ENCODE measurements around the gene C20orf204.

C20orf204 gene

DNA sequence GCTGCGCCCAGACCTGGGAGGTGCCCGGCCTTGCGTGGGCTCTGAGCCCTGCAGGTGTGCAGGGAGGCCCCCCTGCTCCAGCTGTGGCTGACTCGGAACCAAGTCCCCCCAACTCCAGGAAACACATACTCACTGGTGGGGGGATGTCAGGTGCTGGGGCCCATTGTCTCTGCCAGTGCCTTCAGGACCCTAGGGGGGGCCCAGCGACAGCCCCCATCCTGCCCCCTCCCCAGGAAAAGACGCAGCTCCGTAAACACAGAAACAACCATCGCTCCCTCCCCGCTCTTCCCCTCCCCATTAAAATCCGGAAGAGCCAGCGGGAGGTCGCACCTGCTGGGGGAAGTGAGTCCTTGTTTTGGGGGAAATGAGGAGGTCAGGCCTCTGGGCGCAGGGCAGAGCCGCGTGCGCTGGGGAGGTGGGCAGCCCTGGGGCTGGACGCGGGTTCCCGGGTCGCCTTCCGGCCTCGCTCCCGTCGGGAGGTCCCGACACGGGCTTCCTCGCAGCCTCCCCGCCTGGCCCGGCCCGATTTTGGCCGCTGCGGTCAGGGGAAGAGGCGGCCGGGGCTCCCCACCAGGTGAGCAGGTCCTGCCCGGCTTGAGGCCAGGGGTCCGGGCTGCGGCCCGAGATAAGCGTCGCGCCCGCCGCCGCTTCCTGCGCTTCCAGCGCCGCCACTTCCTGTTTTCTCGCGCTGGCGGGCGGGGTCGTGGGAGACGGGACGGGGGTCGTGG, 6.2 kb downstream of the C20orf204 start:
- FAIRE-seq, result no peak

DNA sequence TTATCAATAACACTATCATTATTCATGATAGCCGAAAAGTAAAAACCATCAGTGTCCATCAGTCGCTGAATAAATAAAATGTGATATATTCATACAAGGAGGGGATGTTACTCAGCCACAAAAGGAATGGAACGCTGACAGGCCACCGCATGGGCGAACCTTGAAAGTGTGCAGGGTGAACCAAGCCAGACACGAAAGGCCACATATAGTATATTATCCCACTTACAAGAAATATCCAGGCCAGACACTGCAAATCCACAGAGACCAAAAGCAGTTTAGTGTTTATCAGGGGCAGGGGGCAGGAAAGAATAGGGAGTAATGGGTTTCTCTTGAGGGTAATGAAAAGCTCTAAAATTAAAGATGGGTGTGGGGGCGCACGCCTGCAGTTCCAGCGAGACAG, 7.8 kb downstream of the C20orf204 start:
- no peak for FAIRE-seq

GRCh38 chr20:64044484-64045247, 8.7 kb downstream of the C20orf204 start:
- no peak for FAIRE-seq

- FAIRE-seq, result no peak
Measured at GRCh38 chr20:64045346-64046011, 9.5 kb downstream of the C20orf204 start.

DNA sequence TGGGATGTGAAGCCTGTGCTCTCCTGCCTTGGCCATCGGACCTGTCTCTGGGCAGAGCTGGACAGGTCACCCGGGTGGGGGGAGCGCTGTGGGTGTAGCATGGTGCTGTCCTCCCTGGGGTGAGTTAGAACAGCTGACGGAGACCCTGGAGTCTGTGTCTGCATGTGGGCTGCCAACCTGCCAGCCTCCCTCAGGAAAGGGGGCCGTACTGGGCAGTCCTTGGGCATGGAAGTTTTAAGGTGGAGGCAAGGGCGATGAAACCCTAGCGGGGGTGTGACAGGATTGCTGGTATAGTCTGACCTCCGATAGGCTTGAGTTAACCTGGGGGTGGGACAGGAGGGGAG, 11.0 kb downstream of the C20orf204 start:
- FAIRE-seq, result no peak

DNA sequence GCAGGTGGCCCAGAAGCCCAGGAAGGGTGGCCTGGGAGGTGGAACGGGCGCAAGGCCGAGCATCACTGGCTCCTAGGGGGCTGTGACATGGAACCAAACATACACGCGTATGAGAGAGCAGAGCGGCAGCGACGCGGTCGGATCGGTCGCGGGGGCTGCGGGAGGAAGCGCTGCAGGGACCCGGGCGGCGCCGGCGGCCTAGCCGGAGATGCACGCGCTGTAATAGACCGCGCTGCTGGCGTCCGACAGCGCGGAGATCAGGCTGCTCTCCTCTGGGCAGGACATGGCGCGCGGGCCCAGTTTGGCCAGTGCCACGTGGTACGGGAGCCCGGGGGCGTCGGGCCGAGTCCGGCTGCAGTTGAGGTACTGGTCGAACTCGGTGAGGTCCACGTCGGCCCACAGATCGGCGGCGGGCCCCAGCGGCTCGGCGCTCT, 12.0 kb downstream of the C20orf204 start:
- FAIRE-seq, result no peak

GRCh38 chr20:64048402-64049044, 12.5 kb downstream of the C20orf204 start:
- FAIRE-seq, result no peak

DNA sequence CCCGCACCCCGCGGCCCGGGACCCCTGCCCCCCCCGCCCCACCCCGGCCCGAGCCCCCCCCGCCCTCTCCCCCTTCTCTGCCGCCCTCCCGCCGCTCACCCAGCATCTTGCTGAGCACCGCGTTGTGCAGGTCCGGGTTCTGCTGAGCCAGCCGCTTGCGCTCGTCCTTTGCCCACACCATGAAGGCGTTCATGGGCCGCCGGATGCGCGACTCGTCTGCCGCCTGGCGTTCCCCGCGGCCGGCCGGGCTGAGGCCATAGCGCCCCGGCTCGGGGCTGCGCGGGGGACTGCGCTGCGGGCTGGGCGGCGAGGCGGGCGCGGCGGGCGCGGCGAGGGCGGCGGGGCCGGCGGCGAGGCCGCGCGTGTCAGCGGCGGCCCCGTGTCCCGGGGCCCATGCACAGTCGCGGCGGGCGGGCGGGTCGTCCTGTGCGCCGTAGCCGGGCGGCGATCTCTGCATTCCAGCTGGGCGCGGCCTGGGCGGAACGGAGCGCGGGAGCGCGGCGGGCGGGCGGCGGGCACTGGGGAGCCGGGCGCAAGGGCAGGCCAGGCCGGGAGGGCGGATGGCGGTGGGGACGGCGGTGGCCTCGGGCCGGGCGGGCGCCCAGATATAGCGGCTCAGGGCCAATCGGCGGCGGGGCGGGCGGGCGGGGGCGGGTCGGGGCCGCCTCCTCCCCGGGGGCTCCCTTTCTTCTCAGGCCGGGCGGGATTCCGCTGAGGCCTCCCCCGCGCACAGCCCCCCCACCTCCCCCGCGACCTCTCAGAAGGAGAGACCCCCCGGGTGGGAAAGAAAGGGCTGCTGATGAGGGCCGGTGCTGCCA, 13.3 kb downstream of the C20orf204 start, which contains the start of gene SOX18:
TSS of gene SOX18 (minus strand) at position 580 of the 818 bp plus-strand sequence. CDS start at position 457, 123 bp downstream.
- no peak for FAIRE-seq

DNA sequence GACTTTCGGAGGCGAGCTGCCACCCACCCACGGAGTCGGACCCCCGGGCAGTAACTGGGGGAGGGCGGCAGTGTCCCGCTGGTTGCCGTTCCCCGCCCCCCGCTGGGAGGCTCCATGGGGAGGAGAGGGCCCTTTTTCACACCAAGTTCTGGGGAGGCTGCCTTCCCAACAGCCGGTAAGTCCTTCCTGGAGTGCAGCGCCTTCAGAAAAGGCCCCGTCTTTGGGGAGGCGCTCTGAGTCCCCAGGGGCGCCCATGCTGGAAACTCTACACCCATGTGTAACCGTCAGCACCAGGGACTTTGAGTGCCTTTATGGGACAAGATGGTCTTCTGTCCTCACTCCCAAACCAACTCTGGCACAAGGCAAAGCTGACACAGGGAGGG, 13.9 kb downstream of the C20orf204 start:
- no peak for FAIRE-seq

DNA sequence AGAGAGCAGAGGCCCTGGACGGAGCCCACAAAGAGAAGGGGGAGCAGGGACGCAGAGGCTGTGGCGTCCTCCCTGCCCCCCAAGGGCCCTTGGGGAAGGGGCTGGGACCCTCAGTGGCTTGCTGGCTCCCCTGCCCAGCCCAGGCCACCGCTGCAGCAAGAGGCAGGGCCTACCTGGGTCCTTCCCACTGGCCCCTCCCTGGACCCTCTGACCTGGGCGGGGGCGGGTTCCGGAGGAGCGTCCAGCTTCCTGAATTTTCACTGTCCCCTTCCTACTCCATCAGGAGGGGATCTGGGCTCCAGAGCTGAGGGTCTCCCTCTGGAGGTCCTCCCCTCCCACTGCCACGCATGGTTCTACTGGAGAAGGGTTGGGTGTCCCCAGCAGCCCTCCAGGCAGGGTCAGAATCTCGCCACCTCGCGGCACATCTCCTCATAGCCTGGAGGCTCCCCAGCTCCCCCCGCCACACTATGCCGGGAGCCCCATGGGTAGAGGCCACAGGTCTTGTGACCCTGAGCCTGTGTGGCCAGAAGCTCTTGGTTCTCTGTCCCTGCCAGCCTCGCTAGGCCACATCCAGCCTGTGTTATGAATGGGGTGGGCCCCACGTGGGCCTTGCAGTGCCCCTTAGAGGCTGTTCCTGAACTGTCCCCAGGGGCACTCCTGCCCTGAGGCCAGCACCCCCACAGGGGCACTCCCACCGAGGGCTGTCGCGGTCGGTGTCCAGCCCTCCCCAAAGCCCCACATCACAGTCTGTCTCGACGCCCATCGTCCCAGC, 14.5 kb downstream of the C20orf204 start:
- FAIRE-seq, result no peak

DNA sequence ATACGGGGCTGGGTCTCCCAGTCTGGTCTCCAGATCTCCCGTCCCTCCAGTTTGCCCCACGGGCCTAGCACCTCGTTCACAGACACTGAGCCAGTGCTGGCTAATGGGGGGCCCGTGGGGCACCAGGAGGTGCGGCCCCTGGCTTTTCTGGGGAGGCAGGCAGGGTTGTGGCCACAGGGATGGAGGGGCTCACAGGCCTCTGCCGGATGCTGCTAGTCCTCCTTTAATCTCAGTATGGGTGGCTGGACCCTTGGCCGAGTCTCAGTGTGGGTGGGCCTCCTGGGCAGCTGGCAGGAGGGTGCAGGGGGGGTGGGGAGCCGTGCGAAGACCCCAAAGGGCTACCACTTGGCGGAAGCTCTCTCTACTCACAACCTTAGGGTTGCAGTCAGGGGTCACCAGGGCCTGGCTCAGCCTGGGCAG, 15.1 kb downstream of the C20orf204 start:
- no peak for FAIRE-seq

GRCh38 chr20:64051561-64052325, 15.8 kb downstream of the C20orf204 start:
- no peak for FAIRE-seq

DNA sequence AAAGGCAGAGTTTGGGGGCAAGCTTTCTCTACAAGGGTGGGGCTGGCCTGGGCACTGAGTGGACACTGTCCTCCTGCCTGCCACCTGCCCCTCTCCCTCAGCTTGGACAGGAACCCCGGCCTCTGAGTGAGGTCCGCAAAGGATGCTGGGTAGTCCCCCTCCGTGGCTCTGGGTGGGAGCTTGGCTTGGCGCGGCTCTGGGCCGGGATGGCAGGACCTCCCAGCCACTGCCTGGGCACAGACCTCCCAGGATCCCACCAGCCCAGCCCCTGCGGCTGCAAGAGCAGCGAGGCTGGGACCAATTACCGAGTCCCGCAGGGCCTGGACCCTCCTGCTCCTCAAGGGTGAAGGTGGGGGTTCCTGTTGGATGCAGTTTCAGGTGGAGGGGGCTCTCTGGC, 16.3 kb downstream of the C20orf204 start:
- FAIRE-seq, result no peak

GRCh38 chr20:64052987-64053840, 17.2 kb downstream of the C20orf204 start:
- FAIRE-seq, result no peak

DNA sequence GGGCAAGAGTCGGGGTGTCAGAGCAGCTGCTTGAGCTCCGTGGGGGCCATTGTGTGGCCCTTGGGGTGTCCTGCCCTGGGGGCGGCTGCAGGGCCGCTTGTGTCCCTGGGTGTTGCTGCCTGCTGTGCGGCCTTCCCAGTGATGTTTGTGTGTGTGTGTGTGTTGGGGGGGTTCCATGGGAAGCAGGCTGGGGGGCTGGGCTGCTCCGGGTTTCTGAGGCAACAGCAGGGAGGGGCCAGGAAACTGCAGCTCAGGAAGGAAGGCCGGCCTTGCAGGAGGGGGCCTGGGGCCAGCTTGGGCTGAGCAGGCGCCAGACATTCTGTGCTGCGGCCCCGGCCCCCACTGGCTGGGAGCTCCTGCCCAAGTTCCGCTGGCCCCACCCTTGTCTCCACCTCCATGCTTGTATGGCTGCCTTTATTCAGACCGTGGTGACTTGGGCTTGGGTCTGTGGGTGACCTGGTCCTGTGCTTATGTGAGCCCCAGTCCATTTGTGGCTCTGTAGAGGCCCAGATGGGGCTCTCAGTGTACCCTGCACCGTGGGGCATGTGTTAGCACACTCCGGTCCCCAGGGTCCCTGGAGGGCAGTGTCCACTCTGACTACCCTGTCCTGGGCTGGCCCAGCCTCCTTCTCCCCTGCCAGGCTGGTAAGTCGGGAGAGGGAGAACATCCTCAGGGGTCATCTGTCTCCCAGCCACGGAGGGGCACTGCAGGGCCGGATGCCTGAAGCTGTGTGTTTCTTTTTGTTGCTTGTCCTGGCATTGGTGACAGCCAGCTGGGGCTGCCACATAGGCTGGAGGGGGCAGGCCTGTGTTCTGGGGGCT, 18.1 kb downstream of the C20orf204 start:
- no peak for FAIRE-seq

DNA sequence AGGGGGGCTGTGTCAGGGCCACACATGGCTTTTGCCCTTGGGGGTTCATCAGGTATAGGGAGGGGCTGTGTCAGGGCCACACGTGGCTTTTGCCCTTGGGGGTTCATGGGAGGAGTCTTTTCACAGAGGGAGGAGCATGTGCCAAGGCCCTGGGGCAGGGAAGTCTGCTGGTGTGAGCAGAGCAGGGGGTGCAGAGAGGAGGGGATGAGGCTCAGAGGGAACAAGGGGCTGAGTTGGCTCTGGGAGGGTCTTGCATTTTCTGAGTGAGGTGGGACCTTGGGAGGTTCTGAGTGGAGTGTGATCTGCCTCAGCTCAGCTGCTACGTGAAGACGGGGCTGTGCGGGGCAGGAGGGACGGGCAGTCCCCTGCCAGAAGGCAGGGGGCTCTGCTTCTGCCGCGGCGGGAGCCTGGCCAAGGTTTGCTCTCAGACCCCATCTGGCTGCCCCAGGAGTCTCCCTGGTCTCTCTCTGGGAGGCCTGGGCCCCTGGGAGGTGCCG, 19.5 kb downstream of the C20orf204 start:
- FAIRE-seq, result no peak

- no peak for FAIRE-seq
Measured at GRCh38 chr20:64055893-64056638, 20.1 kb downstream of the C20orf204 start.

GRCh38 chr20:64056639-64056888, 20.6 kb downstream of the C20orf204 start:
- no peak for FAIRE-seq
